Right lobe of liver (tissue), 4 donors: Measurements from ENCODE around the gene FAM124A.

Experiments
- CTCF ChIP-seq, 4 donors: fragments of 200-600 bp in 3 of 4; fragments of 450-650 bp in 1 of 4; IDR thresholded peaks; one replicate each; pipeline versions ENCODE4 v1.5.1 to v1.8.0; 2016 to 2022; ENCODE audit warnings: antibody characterized with exemption in 4 of 4, mild to moderate bottlenecking in 2 of 4
- POLR2A ChIP-seq: fragments of 450-650 bp; IDR thresholded peaks from one replicate; pipeline ENCODE4 v1.6.1; 2017; ENCODE audit warnings: antibody characterized with exemption, mild to moderate bottlenecking
- donor health status: DM: no; HTN: no; CAD: no.
- donor health status: DM: no; HTN: no; CAD: no.
- donor health status: DM: no; HTN: yes; CAD: no.

DNA sequence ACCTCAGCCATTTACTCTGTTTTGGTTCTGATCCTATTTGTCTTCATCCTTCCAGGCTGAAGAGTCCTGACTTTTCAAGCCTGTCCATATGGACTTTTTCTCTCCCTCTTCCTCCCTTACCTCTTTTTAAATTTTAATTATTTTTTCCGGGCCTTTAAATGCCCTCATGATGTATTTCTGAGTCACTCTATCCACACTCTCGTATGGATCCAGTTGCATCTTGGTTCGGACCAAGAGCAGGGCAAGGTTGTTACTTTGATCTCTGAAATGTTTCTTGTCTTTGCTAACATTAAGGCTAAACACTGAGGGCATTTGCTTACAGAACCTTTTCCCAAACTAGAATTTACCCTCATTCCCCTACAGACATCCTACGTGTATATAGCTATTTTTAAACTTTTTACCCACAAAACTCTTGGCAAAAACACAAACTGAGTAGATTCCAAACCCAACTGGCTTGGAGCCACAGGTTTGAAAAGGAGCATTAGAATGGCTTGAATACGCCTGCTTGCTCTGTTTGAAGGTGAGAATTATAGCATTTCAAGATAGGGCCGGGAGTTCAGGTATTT, 69.9 kb downstream of the FAM124A start:
- TF ChIP-seq CTCF (IDR thresholded peaks at IDR 0.05) (no peak), POLR2A (no peak)
